HCT116 (cell line): ENCODE results near the gene PRRG2. TPM values are rescaled to one million over a fixed set of nuclear protein-coding genes. Genes with fewer than 3 reads are reported as not detected.

Experiments
- ELF1 ChIP-seq: IDR thresholded peaks from 2 replicates; pipeline ENCODE4 v1.6.1; 2012; ENCODE audit warnings: low read depth, borderline replicate concordance
- EZH2 ChIP-seq: fragments of 200-600 bp; sonication (generic); IDR thresholded peaks from 2 replicates; pipeline ENCODE4 v1.6.1; 2017; ENCODE audit warnings: antibody characterized with exemption, mixed run types
- JUND ChIP-seq: IDR thresholded peaks from 2 replicates; pipeline ENCODE4 v1.6.1; 2012
- POLR2A ChIP-seq: IDR thresholded peaks from 2 replicates; pipeline ENCODE4 v1.7.0; 2011; ENCODE audit warnings: borderline replicate concordance; ENCODE audit not compliant: insufficient read depth, insufficient read length; ENCODE audit errors: extremely low read depth
- POLR2AphosphoS5 ChIP-seq: IDR thresholded peaks from 2 replicates; pipeline ENCODE4 v1.6.1; 2011; ENCODE audit warnings: mild to moderate bottlenecking, low read depth, low read length, moderate library complexity
- SP1 ChIP-seq: IDR thresholded peaks from 2 replicates; pipeline ENCODE4 v1.6.1; 2012; ENCODE audit warnings: low read depth
- total RNA-seq: library from RNA; stranded (reverse); gene quantifications from one replicate; pipeline ENCODE4 v1.2.1, GENCODE V29; 2021; ENCODE audit not compliant: unreplicated experiment

The PRRG2 gene
- total RNA-seq, 1 experiment from 2014 or later = 6.2 TPM

GRCh38 chr19:49640113-49640898, 59.2 kb downstream of the PRRG2 start, which contains the start of gene RRAS (continued):
- TF ChIP-seq ELF1 (no peak; the same call in 1 of the 2 replicates), POLR2A (peak; percentile 71), EZH2 (no peak), POLR2AphosphoS5 (peak; percentile 86), JUND (peak; percentile 82), SP1 (peak; percentile 94)

Other genes starting within 250 kb of the PRRG2 start
- 0.76 TPM for gene CD37, start 245.9 kb upstream of the PRRG2 start, total RNA-seq
- 31.9 TPM for gene TEAD2, start 218.9 kb upstream of the PRRG2 start, total RNA-seq
- gene DKKL1, start 217.4 kb upstream of the PRRG2 start, total RNA-seq = 1.0 TPM
- not detected for gene KASH5, start 193.1 kb upstream of the PRRG2 start, total RNA-seq
- 9.5 TPM for gene PTH2, start 157.9 kb upstream of the PRRG2 start, total RNA-seq
- gene GFY, start 155.9 kb upstream of the PRRG2 start, total RNA-seq = 2.6 TPM
- gene SLC17A7, start 139.8 kb upstream of the PRRG2 start, total RNA-seq = 1.8 TPM
- gene PIH1D1, start 129.5 kb upstream of the PRRG2 start, total RNA-seq = 152 TPM
- gene ALDH16A1, start 128.1 kb upstream of the PRRG2 start, total RNA-seq = 22.8 TPM
- gene FLT3LG, start 107.1 kb upstream of the PRRG2 start, total RNA-seq = 3.8 TPM
- gene RPL13A, start 93.7 kb upstream of the PRRG2 start, total RNA-seq = 3,719 TPM
- gene RPS11, start 84.9 kb upstream of the PRRG2 start, total RNA-seq = 2,353 TPM
- gene FCGRT, start 68.7 kb upstream of the PRRG2 start, total RNA-seq = 1.8 TPM
- gene RCN3, start 53.3 kb upstream of the PRRG2 start, total RNA-seq = 0.39 TPM
- gene NOSIP, start 760 bp upstream of the PRRG2 start, total RNA-seq = 133 TPM
- 26.9 TPM for gene PRR12, start 9.9 kb downstream of the PRRG2 start, total RNA-seq
- 55.9 TPM for gene RRAS, start 58.8 kb downstream of the PRRG2 start, total RNA-seq
- gene SCAF1, start 60.9 kb downstream of the PRRG2 start, total RNA-seq = 96.8 TPM
- gene IRF3, start 84.5 kb downstream of the PRRG2 start, total RNA-seq = 129 TPM
- gene BCL2L12, start 84.6 kb downstream of the PRRG2 start, total RNA-seq = 93.9 TPM
- 428 TPM for gene PRMT1, start 96.0 kb downstream of the PRRG2 start, total RNA-seq
- gene ADM5, start 108.3 kb downstream of the PRRG2 start, total RNA-seq = 12.1 TPM
- gene CPT1C, start 109.8 kb downstream of the PRRG2 start, total RNA-seq = 12.0 TPM
- 0.76 TPM for gene TSKS, start 182.0 kb downstream of the PRRG2 start, total RNA-seq
- 102 TPM for gene AP2A1, start 185.7 kb downstream of the PRRG2 start, total RNA-seq
- gene FUZ, start 232.0 kb downstream of the PRRG2 start, total RNA-seq = 1.1 TPM
- 77.7 TPM for gene MED25, start 237.0 kb downstream of the PRRG2 start, total RNA-seq